NCI-H146 (cell line): ENCODE data around the gene NACC1.

Experiments
- DNase-seq: peaks from one replicate; lab custom pipeline; 2025; lab: John Stamatoyannopoulos, UW

Gene NACC1

DNA sequence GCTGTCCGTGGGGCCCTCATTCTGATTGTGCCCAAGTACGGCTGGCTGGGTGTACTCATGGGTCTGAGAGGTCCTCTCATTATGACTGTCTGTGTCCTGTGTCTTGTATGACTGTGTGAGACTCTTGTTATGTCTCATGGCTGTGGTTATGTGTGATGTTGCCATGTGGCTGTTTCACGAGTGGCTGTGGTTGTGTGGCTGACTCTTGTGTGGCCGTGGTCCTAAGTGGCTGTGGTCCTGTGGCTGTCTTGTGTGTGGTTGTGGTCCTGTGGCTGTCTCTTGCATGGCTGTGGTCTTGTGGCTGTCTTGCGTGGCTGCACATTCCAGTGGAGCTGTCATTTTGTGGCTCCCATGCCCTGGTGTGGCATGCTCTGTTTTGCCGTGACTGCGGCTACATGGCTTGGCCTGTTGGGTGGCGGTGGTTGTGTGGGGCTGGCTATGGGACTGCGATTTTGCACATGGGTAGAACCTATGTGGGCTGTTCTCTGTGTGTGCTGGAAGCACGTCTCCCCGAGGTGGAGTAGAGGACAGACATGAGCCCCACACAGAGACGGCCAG is 18.0 kb upstream of the NACC1 start:
- no peak for DNase-seq

- DNase-seq: no peak
These were observed 17.0 kb upstream of the NACC1 start for GRCh38 chr19:13100841-13101589.

GRCh38 chr19:13101590-13102415 is 16.3 kb upstream of the NACC1 start:
- no peak for DNase-seq

DNA sequence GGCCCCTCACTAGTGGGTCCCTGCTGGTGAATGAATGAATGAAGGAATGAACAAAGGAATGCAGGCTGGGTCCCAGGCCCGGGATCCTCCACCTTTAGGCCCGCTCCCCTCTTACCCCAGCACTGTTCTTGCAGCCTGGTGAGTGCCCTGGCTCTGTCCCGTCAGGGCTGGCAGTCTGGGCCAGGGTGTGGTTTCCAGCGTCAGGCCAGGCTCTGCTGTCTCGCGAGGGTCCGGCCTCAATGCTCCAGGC is 15.7 kb upstream of the NACC1 start:
- DNase-seq: no peak

GRCh38 chr19:13102666-13103580 is 15.1 kb upstream of the NACC1 start, which contains the start of gene LYL1:
LYL1 (minus strand) TSS chr19:13102858; CDS start chr19:13101171, 1,687 bp downstream.
- peak; percentile 64 for DNase-seq

DNA sequence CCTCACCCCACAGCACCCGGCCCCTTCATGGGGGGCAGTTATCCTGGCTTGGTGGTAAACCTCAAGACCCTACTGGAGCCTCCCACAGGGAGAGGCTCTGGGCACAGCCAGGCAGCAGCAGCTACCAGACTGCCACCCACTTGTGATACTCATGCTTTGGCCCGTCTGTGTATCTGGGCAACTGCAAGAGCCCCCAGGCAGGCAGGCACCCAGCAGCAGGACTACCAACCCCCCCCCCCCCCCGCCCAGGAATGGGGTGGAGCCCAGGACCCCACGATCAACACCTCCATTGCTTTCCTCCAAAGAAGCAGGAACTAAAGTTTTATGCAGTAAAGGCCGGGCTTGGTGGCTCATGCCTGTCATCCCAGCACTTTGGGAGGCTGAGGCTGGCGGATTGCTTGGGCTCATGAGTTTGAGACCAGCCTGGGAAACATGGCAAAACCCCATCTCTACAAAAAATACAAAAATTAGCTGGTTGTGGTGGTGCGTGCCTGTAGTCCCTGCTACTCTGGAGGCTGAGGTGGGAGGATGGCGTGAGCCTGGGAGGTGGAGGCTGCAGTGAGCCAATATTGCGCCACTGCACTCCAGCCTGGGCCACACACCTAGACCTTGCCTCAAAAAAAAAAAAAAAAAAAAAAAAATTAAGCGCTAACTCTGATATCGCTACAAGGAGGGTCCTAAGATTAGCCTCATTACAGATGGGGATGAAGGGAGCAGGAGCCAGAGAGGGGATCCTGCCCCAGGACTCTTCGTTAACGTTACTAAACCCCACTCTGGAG is 14.3 kb upstream of the NACC1 start:
- no peak for DNase-seq

GRCh38 chr19:13104360-13104847 is 13.7 kb upstream of the NACC1 start:
- no peak for DNase-seq

DNA sequence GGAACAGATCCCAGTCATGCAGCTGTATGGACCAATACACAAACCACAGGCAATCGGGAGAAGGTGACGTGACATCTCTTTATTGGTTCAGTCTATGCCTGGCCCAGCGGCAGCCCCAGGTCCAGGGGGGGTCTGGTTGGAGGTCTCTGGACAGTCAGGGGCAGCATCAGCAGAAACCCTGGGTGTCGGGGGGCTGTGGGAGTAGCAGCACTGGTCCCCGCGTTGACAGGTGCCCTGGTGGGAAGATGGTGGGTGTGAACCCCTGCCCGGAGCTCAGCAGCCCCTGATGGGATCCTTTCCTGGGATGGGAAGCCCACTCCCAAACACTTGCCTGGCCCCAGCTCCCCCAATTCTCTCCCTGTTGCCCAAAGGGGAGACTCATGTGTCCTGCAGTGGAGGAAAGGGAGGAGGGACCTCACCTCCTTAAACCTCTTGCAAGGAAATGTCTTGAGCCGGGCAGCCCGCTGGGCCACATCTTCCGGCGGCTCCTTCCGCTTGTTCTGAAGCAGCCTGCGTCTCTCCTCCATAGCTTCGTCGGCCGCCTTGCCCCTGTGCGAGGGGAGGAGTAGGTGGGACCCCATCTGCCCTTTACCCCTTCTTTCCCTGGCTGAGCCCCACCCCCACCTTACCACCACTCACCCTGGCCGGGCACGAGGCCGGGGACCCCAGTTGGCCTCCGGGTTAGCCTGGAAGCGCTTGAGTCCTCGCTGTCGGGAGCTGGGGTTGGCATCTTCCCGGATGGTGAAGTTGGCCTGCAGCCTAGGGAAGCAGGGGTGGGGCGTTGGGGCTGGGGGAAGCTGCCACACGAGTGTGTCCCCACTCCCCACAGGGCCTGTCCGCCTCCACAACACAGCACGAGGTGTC is 13.0 kb upstream of the NACC1 start:
- no peak for DNase-seq

- DNase-seq: no peak
These were observed 8.5 kb upstream of the NACC1 start for GRCh38 chr19:13109361-13110098.

DNA sequence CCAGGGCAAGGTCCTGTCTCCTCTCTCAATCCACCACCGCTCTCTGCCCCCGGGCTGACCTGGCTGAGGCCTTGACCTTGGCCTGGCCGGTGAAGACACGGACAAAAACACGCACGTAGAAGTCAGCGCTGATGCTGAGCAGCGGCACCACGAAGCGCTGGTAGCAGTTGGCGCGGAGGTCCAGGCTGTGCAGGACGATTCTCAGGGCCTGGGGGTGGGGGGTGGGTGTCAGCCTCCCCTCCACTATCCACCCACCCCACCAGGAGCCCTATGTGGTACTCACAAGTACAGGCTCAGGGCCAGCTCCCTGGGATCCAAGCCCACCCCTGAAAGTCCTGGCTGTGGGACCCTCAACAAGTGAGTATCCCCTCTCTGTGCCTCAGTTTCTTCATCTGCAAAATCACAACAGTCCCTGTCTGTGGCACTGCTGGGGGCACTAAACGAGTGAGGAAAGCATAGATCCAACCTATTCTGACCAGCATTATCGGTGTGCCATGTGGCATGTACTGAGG is 7.9 kb upstream of the NACC1 start:
- DNase-seq: no peak

DNA sequence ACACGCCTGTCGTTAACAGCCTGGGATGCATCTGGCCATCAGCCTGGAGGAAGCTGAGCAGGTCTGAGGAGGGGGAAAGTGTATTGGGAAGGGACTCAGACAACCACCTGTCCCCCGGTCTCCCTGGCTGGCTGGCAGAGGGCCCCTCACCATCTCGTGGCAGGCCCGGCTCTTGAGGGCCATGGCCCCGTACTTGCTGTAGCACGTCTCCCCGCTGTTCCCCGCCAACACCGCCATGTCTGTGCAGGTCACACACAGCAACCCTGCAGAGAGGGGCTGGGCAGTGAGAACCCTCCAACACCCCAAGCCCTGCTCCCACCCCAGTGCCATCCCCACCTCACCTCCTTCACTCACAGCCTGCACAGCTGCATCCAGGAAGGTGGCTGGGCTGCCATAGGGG is 5.5 kb upstream of the NACC1 start:
- no peak for DNase-seq

DNA sequence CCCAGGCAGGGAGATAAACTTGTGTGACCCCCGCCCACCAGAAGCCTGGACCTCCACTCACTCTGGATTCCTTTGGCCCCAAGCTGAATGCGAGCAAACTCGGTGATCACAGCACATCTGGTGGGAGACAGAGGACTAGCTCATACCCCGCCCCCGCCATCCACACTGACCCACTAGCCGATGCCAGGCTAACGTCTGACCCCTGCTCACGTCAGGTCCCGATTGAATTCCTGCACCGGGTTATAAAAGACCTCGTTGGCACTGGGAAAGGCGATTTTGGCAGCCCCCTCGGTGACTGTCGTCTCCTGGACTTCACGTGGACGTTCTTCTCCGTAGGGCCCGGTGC is 2.2 kb upstream of the NACC1 start:
- DNase-seq: peak; percentile 41

- peak; percentile 96 for DNase-seq
These were observed 1.5 kb upstream of the NACC1 start, which contains the start of gene TRMT1 for GRCh38 chr19:13116282-13117175. TRMT1 (minus strand) TSS chr19:13116740; CDS start chr19:13116399, 341 bp downstream.

DNA sequence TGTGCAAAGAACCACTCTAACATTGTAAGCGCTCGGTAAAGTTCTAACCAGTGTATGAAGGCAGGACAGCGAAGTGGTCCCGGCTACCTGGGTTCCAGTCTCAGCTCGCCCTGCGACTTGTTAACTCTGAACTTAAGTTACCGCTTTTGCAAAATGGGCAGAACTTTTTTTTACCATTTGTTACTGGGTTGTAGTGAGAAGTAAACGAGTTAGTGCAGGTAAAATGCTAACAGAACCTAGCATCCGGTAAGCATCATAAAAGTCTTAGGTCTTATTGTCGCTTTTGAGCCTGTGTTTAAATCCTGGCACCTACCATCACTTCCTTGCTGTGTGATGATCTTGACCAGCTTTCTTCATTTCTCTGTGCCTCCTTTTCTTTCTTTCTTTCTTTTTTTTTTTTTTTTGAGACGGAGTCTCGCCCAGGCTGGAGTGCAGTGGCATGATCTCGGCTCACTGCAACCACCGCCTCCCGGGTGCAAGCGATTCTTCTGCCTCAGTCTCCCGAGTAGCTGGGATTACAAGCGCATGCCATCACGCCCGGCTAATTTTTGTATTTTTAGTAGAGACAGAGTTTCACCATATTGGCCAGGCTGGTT is 790 bp upstream of the NACC1 start:
- peak; percentile 45 for DNase-seq

GRCh38 chr19:13118424-13119193 is 545 bp downstream of the NACC1 start:
- peak; percentile 90 for DNase-seq

GRCh38 chr19:13119627-13120026 is 1.6 kb downstream of the NACC1 start:
- DNase-seq: no peak

GRCh38 chr19:13120031-13120430 is 2.0 kb downstream of the NACC1 start:
- DNase-seq: no peak
